NCI-H2171 treated with DMSO at 0.1 percent for 48 hours (cell line): Measurements from ENCODE around the gene NR1H2.
"Not testable (repeated sequence)": the region's sequence is repeated elsewhere in the genome, so short reads cannot be mapped to it uniquely, and the experiment has no call there.

Source experiments
- DNase-seq: peaks from one replicate; lab custom pipeline; 2025; lab: John Stamatoyannopoulos, UW

NR1H2 gene

DNA sequence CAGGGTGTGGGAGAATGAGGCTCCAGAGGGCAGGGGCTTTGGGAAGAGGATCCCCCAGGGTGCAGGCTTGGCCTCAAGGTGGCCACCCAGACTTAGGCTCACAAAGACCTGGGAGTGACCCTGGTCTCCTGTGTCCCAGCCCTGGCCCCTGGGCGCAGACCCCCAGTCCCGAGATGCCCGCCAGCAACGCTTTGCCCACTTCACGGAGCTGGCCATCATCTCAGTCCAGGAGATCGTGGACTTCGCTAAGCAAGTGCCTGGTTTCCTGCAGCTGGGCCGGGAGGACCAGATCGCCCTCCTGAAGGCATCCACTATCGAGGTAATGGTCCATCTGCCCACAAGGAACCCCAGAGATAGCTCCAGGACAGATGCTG, 2.6 kb downstream of the NR1H2 start:
- no peak for DNase-seq

DNA sequence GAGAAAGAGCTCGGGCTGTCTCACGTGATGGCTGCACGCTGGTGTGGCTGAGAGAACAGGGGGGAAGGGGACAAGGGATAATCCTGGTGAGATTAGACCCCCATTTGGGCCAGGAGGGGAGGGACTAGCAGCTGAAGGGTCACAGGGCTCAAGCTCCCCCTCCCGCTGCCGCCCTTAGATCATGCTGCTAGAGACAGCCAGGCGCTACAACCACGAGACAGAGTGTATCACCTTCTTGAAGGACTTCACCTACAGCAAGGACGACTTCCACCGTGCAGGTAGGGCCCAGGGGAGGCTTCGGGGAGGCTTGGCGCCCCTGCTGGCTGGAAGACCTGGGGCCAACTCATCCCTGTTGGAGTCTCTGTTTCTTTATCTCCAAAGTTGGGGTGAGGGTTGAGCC, 3.3 kb downstream of the NR1H2 start:
- DNase-seq: no peak

DNA sequence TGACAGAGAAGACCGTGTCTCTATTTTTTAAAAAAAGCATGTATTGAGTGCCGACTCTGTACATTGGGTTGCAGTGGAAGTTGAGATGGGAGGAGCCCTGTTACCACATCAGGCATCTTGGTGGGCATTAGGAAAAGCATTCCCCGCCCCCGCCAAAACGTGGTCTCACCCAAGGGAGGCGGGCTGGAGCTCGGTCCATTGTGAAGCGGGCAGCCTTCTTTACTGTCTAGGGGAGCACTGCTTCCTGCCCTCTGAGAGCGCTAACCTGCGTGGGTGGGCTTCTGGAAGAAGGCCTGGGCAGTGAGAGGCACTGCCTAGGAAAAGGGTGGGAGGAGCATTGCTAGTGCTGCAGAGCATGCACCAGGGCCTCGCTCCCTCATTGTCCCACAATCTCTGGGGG, 3.9 kb downstream of the NR1H2 start:
- no peak for DNase-seq

DNA sequence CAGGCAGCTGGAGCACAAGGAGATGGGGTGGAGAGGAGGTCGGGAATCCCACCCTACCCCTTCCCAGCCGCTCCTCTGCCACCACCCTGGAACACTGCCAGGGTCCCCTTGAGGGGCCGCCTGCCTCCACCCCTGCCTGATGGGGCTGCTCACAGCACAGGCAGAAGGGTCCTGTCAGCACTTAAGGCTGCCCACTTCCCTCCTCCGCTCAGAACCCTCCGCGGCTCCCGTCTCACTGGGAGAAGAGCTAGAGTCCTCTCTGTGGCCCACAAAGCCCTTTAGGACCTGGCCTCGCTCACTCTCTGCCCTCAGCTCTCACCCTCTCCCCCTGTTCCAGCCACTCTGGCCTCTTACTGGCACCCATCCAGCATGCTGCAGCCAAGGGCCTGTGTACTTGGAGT, 4.5 kb downstream of the NR1H2 start:
- DNase-seq: no peak

DNA sequence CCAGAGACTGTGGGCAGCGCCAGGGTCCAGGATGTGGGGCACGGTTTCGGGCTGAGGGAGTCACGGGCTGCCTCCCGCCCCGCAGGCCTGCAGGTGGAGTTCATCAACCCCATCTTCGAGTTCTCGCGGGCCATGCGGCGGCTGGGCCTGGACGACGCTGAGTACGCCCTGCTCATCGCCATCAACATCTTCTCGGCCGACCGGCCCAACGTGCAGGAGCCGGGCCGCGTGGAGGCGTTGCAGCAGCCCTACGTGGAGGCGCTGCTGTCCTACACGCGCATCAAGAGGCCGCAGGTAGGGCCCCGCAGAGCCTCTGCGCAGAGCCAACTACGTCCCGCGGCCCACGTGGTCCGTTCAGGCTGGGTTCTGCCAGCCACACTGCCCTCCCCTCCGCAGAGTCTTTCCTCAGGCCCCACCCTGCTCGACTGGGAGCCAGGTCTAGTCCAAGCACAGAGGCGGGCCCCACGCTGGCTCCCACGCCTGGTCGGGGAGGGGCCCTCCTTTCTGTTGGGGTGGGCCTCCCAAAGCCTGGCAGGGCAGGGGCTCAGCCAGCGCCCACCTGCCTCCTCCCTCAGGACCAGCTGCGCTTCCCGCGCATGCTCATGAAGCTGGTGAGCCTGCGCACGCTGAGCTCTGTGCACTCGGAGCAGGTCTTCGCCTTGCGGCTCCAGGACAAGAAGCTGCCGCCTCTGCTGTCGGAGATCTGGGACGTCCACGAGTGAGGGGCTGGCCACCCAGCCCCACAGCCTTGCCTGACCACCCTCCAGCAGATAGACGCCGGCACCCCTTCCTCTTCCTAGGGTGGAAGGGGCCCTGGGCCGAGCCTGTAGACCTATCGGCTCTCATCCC, 5.8 kb downstream of the NR1H2 start:
- no peak for DNase-seq

DNA sequence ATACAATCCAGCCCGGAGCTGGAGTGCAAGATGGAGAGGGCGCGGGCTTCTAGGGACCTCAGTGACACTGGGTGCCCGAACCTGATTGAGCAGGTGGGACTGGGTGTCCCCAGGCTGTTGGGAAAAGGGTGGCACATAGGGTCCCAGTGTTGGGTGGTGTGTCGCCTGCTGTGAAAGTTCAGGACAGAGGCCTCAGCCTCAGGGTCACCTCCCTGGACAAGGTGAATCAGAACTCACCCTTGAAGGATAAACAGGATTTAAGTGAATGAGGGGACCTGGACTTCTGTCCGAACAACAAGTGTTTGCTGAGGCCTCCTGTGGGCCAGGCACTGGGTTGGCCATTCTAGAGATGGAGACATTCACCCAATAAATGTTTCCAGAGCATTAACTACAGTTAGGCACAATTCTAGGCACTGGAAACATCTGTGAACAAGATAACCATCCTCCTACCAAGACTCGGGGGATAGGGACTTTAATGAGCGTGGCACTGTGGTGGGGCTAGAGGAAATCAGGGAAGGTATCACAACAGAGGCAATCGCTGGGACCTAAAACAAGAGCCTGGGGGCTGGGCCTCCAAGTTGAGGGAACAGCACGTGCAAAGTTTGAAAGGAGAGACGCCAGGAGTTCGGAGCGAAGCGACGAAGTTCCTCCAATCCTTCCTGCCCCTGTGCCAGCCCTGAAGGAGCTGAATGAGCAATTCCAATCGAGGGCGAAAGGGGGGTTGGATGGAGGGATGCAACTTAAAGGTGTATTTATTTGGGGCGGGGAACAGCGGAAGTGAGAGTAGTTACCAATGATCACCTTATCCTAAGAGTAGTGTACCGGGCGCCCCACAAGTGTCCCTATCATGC, 7.0 kb downstream of the NR1H2 start:
- no peak for DNase-seq

DNA sequence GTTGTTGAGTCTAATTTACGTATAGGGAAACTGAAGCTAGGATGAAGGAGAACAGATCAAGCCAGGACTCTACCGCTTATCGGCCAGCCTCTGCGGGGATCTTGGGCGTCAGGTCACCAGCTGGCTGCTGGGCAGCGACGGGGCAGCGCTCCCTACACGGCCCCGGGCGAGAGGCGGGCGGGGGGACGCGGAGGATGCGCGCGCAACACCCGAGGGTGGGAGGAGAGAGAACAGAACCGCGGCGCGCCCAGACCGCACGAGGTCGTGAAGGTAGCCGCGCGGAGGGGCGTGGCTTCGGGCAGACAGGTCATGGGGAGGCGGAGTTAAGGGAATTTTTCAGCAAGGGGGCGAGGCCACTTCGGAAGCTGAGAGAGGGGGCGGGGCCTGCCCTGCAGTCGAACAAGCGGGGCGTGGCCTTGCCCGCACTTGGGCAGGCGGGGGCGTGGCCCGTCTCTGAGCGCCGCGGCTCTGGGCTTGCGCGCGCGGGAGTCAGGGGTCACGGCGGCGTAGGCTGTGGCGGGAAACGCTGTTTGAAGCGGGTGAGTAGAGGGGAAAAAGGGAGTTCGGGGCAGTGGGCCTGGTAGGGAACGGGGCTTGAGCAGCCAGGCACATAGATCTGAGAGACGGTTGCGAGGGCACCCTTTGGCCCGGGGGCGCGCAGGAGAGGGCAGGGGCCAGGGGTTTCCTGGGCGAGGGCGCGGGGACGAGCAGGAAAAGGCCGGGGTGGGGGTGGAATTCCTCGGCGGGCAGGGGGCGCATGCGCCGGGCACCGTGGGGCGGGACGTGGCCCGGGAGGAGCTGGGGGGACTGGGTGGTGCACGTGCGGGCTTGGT, 7.8 kb downstream of the NR1H2 start, which contains the start of gene POLD1:
Gene POLD1, plus strand, starts transcription at position 496 of the 833 bp plus-strand sequence. CDS start 14,505 bp downstream, outside the sequence.
- DNase-seq: peak; percentile 97

DNA sequence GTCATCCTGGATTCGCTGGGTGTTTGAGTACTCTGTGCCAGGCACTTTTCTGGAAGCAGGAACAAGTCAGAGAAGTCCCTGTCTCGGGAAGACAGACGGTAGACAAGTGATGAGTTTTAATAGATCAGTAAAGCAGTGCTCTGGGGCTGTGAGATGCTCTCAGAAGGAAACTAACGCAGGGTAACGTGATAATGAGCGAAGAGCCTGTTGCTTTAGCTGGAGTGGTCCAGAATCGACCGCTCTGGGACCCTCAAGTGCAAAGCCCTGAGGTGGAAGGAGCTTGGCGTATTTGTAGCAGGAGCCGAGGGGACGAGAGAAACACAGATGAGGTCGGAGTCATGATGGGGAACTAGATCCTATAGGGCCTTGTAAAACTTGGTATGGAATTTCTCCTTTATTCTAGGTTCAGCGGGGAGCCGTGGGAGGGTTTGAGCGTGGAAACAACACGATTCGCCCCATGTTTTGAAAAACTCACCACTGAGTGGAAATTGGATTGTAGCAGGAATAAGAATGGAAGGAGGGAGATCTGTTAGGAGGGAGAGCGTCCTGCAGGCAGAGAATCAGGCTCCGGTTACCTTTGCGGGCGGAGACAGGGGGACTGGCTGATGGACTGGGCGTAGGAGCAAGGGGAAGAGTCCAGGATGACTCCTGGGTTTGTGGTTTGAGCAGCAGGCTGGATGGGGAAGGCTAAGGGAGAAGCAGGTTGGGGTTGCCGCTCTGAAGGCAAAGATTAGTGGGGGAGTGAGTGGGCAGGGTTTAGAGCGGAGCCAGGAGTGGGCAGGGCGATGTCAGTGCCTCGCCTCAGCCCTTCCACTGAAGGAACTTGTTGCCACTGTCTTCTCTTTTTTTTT, 8.7 kb downstream of the NR1H2 start:
- no peak for DNase-seq

DNA sequence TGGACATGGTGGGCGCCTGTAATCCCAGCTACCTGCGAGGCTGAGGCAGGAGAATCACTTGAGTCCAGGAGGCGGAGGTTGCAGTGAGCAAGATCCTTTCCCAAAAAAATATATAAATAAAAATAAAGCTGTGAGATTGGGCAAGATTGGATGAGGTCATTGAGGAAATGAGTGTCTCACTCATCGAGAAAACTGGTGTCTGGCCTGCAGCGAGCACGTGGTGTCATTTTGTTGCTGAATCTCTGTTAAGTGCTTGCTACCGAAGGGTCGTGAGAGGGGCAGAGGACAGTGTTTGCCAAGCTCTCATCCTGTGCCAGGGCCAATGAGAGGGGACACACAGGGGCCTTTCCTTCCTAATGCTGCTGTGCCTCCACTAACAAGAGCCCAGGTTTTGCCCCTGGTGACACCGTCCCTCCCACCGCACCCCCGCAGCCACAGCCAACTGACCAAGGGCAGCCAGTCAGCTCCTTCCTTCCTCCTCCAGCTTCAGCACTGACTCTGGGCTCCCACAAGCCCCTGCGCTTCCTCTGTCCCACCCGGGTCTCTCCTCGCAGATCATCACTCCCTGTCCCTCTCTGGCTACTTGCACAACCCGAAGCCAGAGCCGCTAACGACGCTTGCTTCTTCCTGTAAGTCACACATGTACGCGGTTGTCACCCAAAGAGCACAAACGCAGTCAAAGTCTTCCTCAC, 11.1 kb downstream of the NR1H2 start:
- DNase-seq: no peak

DNA sequence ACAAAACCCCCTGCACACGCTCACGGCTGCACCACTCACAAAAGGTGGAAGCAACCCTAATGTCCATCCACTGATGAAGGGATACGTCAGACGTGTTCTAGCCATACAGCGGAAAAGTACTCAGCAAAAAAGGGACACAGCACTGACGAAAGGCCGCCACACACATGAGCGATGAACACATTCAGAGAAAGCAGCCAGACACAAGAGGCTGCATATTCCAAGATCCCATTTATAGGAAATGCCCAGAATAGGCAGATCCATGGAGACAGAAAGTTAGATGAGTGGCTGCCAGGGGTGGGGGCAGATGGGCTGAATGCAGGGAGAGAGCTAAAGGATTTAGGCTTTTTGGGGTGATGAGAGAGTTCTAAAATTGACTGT, 11.6 kb downstream of the NR1H2 start:
- no peak for DNase-seq

DNA sequence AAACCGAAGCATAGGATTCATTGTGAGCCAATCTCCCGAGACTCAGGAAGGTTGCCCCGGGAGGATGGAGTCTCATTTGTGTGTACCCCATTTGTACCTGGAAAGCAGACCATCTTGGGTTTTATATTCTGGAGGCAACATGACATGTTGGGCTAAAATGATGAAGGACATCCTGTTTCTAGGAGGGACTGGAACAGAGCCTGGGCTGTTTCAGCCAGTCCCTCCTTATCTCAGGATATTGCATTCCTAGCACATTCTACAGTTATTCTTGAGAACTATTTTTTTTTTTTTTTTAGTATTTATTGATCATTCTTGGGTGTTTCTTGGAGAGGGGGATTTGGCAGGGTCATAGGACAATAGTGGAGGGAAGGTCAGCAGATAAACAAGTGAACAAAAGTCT, 14.0 kb downstream of the NR1H2 start:
- not testable (repeated sequence) for DNase-seq

DNA sequence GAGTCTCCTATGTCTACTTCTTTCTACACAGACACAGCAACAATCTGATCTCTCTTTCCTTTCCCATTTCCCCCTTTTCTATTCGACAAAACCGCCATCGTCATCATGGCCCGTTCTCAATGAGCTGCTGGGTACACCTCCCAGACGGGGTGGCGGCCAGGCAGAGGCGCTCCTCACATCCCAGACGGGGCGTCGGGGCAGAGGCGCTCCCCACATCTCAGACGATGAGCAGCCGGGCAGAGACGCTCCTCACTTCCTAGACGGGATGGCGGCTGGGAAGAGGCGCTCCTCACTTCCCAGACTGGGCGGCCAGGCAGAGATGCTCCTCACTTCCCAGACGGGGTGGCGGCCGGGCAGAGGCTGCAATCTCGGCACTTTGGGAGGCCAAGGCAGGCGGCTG, 14.7 kb downstream of the NR1H2 start:
- not testable (repeated sequence) for DNase-seq

DNA sequence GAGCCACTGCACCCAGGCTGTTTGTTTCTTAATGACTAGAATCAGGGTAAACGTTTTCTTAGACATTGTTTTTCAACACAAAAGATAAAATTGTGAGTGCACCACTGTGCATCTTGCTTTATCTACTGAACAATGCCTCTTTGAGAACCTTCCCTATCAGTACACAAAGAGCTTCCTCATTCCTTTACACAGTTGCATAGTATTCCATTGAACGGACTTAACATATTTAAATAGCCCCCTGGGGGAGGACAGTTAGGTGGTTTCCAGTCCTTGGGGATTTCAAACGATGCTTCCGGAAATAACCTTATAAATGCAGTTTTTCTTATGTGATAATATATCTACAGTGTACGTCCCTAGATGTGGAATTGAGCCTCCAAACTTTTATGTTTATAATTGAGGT, 16.5 kb downstream of the NR1H2 start:
- DNase-seq: no peak

DNA sequence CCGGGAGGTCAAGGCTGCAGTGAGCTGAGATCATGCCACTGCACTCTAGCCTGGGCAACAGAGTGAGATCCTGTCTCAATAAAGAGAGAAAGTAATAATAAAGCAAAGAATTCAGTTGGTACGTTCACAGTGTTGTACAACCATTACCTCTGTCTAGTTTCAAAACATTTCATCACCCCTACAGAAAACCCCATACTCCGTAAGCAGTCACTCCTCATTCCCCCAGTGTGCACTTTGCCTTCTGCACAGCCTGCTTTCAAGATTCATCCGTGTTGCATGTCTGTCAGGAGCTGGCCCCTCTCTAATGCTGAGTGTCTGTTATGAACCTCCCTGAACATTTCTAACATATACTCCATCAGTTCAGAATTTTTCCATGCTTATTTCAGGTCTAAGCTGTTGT, 17.3 kb downstream of the NR1H2 start:
- no peak for DNase-seq

DNA sequence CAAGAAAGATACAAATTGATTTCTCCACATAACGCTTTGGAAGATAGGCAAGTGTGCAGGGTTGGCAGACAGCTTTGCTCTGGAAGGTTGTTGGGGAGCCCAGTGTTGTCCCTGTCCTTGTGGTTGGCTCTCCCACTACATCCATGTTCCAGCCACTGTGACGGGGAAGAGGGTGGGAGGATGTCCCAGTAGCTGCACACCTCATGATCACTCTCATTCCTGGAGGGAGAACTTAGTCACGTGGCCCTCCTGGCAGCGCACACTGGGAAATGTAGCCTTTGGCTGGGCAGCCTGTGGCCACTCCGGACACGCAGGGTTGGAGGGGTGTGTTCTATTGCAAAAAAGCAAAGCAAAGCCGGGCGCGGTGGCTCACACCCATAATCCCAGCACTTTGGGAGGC, 17.8 kb downstream of the NR1H2 start:
- DNase-seq: no peak

DNA sequence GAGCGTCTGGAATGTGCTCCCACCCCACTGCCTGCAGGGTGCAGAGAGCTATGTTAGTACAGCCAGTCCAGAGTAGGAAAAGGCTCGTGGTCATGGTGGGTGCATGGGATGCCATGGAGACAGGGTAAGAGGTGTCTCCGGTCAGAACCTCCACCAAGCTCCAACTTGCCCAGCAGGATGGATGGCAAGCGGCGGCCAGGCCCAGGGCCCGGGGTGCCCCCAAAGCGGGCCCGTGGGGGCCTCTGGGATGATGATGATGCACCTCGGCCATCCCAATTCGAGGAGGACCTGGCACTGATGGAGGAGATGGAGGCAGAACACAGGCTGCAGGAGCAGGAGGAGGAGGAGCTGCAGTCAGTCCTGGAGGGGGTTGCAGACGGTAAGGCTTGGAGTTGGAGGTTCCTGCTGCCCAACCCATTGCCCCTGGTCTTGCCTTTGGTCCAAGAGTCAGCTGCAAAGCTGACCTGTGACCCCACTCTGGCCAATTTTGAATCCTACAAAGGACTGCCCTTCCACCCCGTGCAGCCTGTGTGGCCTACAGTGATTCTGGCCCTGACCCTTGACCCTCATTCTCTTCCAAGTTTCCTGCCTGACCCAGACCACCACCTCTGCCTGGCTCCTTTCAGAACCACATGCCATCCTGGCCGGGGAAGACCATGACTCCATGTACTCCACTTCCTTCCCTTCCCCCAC, 22.6 kb downstream of the NR1H2 start:
- no peak for DNase-seq

DNA sequence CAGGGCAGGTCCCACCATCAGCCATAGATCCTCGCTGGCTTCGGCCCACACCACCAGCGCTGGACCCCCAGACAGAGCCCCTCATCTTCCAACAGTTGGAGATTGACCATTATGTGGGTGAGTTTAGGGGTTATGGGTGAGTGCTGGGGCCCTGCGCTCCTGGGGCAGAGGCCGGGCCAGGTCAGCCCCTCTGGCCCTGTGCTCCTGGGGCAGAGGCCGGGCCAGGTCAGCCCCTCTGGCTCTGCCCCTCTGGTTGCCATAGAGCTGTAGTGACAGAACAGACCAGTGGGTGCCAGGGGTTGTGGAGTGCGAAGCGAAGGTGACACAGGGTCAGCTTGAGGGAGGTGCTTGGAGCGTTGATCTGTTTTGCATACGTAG, 23.1 kb downstream of the NR1H2 start:
- DNase-seq: no peak

DNA sequence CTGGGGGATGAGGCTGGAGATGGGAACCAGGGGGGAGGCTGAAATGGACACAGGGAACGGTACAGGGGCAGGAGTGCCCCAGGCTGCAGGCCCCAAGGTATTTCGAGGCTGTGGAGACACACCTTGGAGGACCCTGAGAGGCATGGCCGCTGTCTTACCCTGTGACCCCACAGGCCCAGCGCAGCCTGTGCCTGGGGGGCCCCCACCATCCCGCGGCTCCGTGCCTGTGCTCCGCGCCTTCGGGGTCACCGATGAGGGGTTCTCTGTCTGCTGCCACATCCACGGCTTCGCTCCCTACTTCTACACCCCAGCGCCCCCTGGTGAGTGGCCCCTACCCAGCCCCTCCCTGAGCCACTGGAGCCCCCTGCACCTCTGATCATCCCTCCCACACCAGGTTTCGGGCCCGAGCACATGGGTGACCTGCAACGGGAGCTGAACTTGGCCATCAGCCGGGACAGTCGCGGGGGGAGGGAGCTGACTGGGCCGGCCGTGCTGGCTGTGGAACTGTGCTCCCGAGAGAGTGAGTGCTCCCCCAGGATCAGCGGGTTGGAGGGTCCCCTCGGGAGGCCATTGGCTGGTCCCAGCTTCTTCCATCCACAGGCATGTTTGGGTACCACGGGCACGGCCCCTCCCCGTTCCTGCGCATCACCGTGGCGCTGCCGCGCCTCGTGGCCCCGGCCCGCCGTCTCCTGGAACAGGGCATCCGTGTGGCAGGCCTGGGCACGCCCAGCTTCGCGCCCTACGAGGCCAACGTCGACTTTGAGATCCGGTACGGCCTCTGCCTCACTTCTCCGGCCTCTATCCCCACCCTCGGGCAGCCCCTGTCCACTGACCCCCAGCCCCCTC, 25.6 kb downstream of the NR1H2 start:
- DNase-seq: no peak
